RWPE2 (cell line): ENCODE data around the gene AKAP13.

Source experiments
- ATAC-seq: fragments of 200-7000 bp; cut with Tn5 transposase; 3 replicates; pipeline ENCODE4 v1.9.1; 2021; ENCODE audit warnings: low read depth
- DNase-seq: peaks from one replicate; pipeline ENCODE4 v3.0.0-alpha.2; 2020; ENCODE audit warnings: low spot score
- H3K27ac ChIP-seq: fragments of 450-650 bp; 2 replicates; pipeline ENCODE4 v1.5.1; 2017; ENCODE audit warnings: mild to moderate bottlenecking; ENCODE audit not compliant: poor library complexity, severe bottlenecking
- H3K27me3 ChIP-seq: fragments of 250-450 bp; sonication (Bioruptor Pico); 2 replicates; pipeline ENCODE4 v1.5.1; 2021; ENCODE audit warnings: mild to moderate bottlenecking, moderate library complexity; ENCODE audit not compliant: insufficient read depth, poor library complexity, severe bottlenecking
- H3K36me3 ChIP-seq: fragments of 250-450 bp; sonication (Bioruptor Pico); 2 replicates; pipeline ENCODE4 v1.5.1; 2020; ENCODE audit warnings: low read depth, mild to moderate bottlenecking, moderate library complexity
- H3K4me1 ChIP-seq: fragments of 250-450 bp; sonication (Bioruptor Pico); 2 replicates; pipeline ENCODE4 v1.5.1; 2021; ENCODE audit warnings: mild to moderate bottlenecking, moderate library complexity; ENCODE audit not compliant: insufficient read depth, poor library complexity, severe bottlenecking
- H3K4me3 ChIP-seq: fragments of 250-450 bp; sonication (Bioruptor Pico); 2 replicates; pipeline ENCODE4 v1.5.1; 2021; ENCODE audit warnings: mild to moderate bottlenecking, moderate library complexity; ENCODE audit not compliant: severe bottlenecking
- H3K9me3 ChIP-seq: fragments of 250-450 bp; sonication (Bioruptor Pico); 2 replicates; pipeline ENCODE4 v1.5.1; 2021; ENCODE audit warnings: mild to moderate bottlenecking, moderate library complexity; ENCODE audit not compliant: severe bottlenecking
- TF ChIP-seq, protein P1 (sequence below): fragments of 450-650 bp; IDR thresholded peaks from one replicate; pipeline ENCODE4 v1.5.1; 2017; ENCODE audit warnings: mild to moderate bottlenecking, moderate library complexity; ENCODE audit not compliant: poor library complexity, severe bottlenecking

The AKAP13 gene

GRCh38 chr15:85631018-85631417, 250.6 kb downstream of the AKAP13 start:
- TF ChIP-seq, protein P1, sequence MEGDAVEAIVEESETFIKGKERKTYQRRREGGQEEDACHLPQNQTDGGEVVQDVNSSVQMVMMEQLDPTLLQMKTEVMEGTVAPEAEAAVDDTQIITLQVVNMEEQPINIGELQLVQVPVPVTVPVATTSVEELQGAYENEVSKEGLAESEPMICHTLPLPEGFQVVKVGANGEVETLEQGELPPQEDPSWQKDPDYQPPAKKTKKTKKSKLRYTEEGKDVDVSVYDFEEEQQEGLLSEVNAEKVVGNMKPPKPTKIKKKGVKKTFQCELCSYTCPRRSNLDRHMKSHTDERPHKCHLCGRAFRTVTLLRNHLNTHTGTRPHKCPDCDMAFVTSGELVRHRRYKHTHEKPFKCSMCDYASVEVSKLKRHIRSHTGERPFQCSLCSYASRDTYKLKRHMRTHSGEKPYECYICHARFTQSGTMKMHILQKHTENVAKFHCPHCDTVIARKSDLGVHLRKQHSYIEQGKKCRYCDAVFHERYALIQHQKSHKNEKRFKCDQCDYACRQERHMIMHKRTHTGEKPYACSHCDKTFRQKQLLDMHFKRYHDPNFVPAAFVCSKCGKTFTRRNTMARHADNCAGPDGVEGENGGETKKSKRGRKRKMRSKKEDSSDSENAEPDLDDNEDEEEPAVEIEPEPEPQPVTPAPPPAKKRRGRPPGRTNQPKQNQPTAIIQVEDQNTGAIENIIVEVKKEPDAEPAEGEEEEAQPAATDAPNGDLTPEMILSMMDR: no peak
- DNase-seq (no peak), ATAC-seq (no peak)
- no peak overlapping the region for H3K4me3 ChIP-seq
- H3K27ac ChIP-seq: no peak overlapping the region
- H3K36me3 ChIP-seq: peaks cover 8% of the 10 kb centered on the region; the same call in 1 of the 2 replicates
- H3K4me1 ChIP-seq: no peaks in the 10 kb centered on the region
- H3K9me3 ChIP-seq: no peaks in the 10 kb centered on the region
- H3K27me3 ChIP-seq: no peaks in the 10 kb centered on the region

GRCh38 chr15:85632014-85632413, 251.6 kb downstream of the AKAP13 start:
- ATAC-seq: no peak
- no peaks in the 10 kb centered on the region for H3K9me3 ChIP-seq
- no peaks in the 10 kb centered on the region for H3K27me3 ChIP-seq
- DNase-seq: no peak
- no peaks in the 10 kb centered on the region; the same call in 1 of the 2 replicates for H3K36me3 ChIP-seq
- no peak overlapping the region for H3K27ac ChIP-seq
- no peaks in the 10 kb centered on the region for H3K4me1 ChIP-seq
- no peak overlapping the region for H3K4me3 ChIP-seq
- TF ChIP-seq, protein P1: no peak

GRCh38 chr15:85633859-85634258, 253.5 kb downstream of the AKAP13 start:
- Histone ChIP-seq H3K9me3 (no peaks in the 10 kb centered on the region), H3K36me3 (peaks cover under 1% of the 10 kb centered on the region), H3K27ac (no peak overlapping the region), H3K4me1 (no peaks in the 10 kb centered on the region), H3K27me3 (no peaks in the 10 kb centered on the region), H3K4me3 (no peak overlapping the region)
- DNase-seq (no peak), ATAC-seq (no peak)
- TF ChIP-seq, protein P1: no peak

DNA sequence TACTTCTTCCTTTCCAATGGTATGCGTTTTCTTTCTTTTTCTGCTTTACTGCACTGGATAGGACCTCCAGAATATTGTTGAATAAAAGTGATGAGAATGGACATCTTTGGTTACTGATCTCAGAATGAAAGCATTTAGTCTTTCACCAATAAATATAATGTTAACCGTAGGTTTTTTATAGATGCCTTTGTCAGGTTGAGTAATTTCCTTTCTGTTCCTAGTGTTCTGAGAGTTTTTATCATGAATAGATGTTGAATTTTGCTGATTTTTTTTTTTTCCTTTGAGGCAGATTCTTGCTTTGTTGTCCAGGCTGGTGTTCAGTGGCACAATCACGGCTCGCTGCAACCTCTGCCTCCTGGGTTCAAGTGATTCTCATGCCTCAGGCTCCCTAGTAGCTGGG, 255.9 kb downstream of the AKAP13 start:
- TF ChIP-seq, protein P1: no peak
- DNase-seq (no peak), ATAC-seq (no peak)

DNA sequence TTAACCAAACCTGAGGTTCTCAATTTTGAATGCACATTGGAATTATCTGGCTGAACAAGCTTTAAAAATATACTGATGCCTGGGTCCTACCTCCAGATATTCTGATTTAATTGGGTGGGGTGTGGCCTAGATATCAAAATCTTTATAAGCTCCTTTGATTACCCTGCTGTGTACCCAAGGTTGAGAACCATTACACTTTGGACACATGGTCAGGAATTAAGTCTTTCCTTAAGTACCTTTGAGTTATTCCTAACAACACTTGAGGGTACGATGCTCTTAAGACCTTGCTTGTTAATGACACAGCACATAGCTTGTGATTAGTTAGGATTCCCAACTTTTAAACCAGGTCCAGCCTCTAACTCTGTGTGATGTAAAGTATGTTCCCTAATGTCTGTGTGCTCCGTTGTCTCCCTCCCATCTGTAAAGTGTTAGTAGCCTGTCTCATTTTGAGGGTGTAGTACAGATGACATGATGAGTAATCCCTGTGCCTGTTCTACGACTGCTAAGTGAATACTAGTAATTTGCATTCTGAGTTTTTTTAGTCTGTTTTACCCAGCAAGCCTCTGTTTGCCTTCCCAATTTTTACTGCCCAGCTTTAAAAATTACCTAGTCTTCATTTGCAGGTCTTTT, 259.5 kb downstream of the AKAP13 start:
- Histone ChIP-seq H3K27me3 (no peaks in the 10 kb centered on the region), H3K9me3 (no peaks in the 10 kb centered on the region), H3K4me1 (no peaks in the 10 kb centered on the region), H3K27ac (no peak overlapping the region), H3K4me3 (no peak overlapping the region), H3K36me3 (peaks cover 34% of the 10 kb centered on the region)
- DNase-seq (no peak), ATAC-seq (peak; percentile 85)
- TF ChIP-seq, protein P1: no peak

More for the DNA sequence above, 255.9 kb downstream of the AKAP13 start:
- Histone ChIP-seq H3K4me1 (no peaks in the 10 kb centered on the region), H3K27ac (no peak overlapping the region), H3K4me3 (no peak overlapping the region), H3K9me3 (no peaks in the 10 kb centered on the region), H3K27me3 (no peaks in the 10 kb centered on the region), H3K36me3 (peaks cover 23% of the 10 kb centered on the region)
